Right renal pelvis (tissue), 4 donors: ENCODE measurements around the gene METRN. TPM values are rescaled to one million over a fixed set of nuclear protein-coding genes. Genes with fewer than 3 reads are reported as not detected.
"Not testable (repeated sequence)": the region's sequence is repeated elsewhere in the genome, so short reads cannot be mapped to it uniquely, and the experiment has no call there.

ENCODE experiments used
- DNase-seq, 4 donors: peaks; one replicate each; pipeline ENCODE4 v3.0.0-alpha.2; 2013; ENCODE audit warnings: low read depth in 4 of 4, low spot score in 3 of 4, missing footprints in 1 of 4
- polyA plus RNA-seq, 4 donors: library from polyadenylated mRNA; unstranded; fragments of 120-200 nt; gene quantifications; one replicate each; pipeline ENCODE4 v1.2.1, GENCODE V29; 2013; ENCODE audit not compliant: insufficient read length in 4 of 4

The METRN gene
- polyA plus RNA-seq, 4 donors, result 5.8 to 17.0 (median 9.3) TPM

- DNase-seq, result no peak
Measured at GRCh38 chr16:689175-689897, 25.6 kb upstream of the METRN start.

GRCh38 chr16:691242-691641, 23.7 kb upstream of the METRN start:
- DNase-seq, result not testable (repeated sequence)

GRCh38 chr16:692356-693108, 22.4 kb upstream of the METRN start:
- DNase-seq, result no peak

GRCh38 chr16:693364-693763, 21.6 kb upstream of the METRN start:
- no peak for DNase-seq

GRCh38 chr16:693766-694165, 21.2 kb upstream of the METRN start:
- no peak for DNase-seq

- DNase-seq, result no peak
Measured at GRCh38 chr16:694187-694862, 20.6 kb upstream of the METRN start.

- DNase-seq, result no peak
Measured at GRCh38 chr16:694863-695354, 20.0 kb upstream of the METRN start.

GRCh38 chr16:695355-696089, 19.4 kb upstream of the METRN start:
- DNase-seq, result no peak

GRCh38 chr16:698911-699671, 15.8 kb upstream of the METRN start:
- no peak for DNase-seq

GRCh38 chr16:700684-701584, 14.0 kb upstream of the METRN start:
- DNase-seq, result peak in 1 of 4 donors; percentile 44

- DNase-seq, result no peak
Measured at GRCh38 chr16:702341-702740, 12.6 kb upstream of the METRN start.

- DNase-seq, result no peak
Measured at GRCh38 chr16:703406-703805, 11.5 kb upstream of the METRN start.

GRCh38 chr16:704047-704446, 10.9 kb upstream of the METRN start:
- no peak for DNase-seq

GRCh38 chr16:704552-705380, 10.2 kb upstream of the METRN start:
- DNase-seq, result no peak

GRCh38 chr16:705431-706188, 9.3 kb upstream of the METRN start, which contains the start of gene FBXL16:
Gene FBXL16 (minus strand): TSS chr16:705801. CDS start chr16:697405, 8,396 bp downstream.
- DNase-seq, result no peak

- no peak for DNase-seq
Measured at GRCh38 chr16:706189-707061, 8.5 kb upstream of the METRN start.
